ENCODE results near the gene SMC4. TPM values are rescaled to one million over a fixed set of nuclear protein-coding genes. Genes with fewer than 3 reads are reported as not detected.
A peak's percentile ranks its signal among the peaks of the same experiment; 100 is the strongest.

Gene SMC4
- total RNA-seq (2016; rRNA removed; fragmentation: Illumina TruSeq; extraction: Trizol) (74.3 and 95.5 TPM in 2 replicates), polyA plus RNA-seq (2011; rRNA removed) (11.3 and 19.2 TPM in 2 replicates), polyA minus RNA-seq (2011; rRNA and poly(A)+ RNA removed; ENCODE audit: low replicate concordance) (13.1 and 61.1 TPM in 2 replicates), Bru-seq, nascent RNA (percentile 94 among the genes with signal in this experiment), BruChase-seq, experiment 1, labeled RNA remaining after a 6-hour chase (percentile 84 among the genes with signal in this experiment), BruChase-seq, experiment 2, labeled RNA remaining after a 2-hour chase (percentile 86 among the genes with signal in this experiment)
- total RNA-seq (2016; cell fraction: cytosol; rRNA removed; fragmentation: Illumina TruSeq; extraction: Trizol; ENCODE audit: low read depth): 17.3 and 21.1 TPM in 2 replicates
- 73.4 and 93.4 TPM in 2 replicates for total RNA-seq (2016; cell fraction: insoluble cytoplasmic fraction; rRNA removed; fragmentation: Illumina TruSeq; extraction: Trizol)
- 21.8 and 22.6 TPM in 2 replicates for total RNA-seq (2016; cell fraction: membrane; rRNA removed; fragmentation: Illumina TruSeq; extraction: Trizol)
- 146 and 159 TPM in 2 replicates for total RNA-seq (2016; cell fraction: nucleus; rRNA removed; fragmentation: Illumina TruSeq; extraction: Trizol)
- polyA plus RNA-seq (2011; cell fraction: cytosol; rRNA removed): 7.0 and 7.5 TPM in 2 replicates
- 40.4 and 51.2 TPM in 2 replicates for polyA plus RNA-seq (2011; cell fraction: nucleus; rRNA removed)
- 24.6 and 42.3 TPM in 2 replicates for polyA plus RNA-seq (2012)
- polyA plus RNA-seq (2016; cell fraction: cytosol; fragmentation: Illumina TruSeq; extraction: Trizol; ENCODE audit: low read depth): 2.4 and 3.2 TPM in 2 replicates
- 86.5 and 87.7 TPM in 2 replicates for polyA plus RNA-seq (2016; cell fraction: insoluble cytoplasmic fraction; fragmentation: Illumina TruSeq; extraction: Trizol; ENCODE audit: low read depth)
- polyA plus RNA-seq (2016; cell fraction: membrane; fragmentation: Illumina TruSeq; extraction: Trizol; ENCODE audit: low read depth): 7.4 and 11.1 TPM in 2 replicates
- 234 and 235 TPM in 2 replicates for polyA plus RNA-seq (2016; cell fraction: nucleus; fragmentation: Illumina TruSeq; extraction: Trizol; ENCODE audit: insufficient read depth, low read depth)
- 8.1 and 11.8 TPM in 2 replicates for polyA minus RNA-seq (2011; cell fraction: cytosol; rRNA and poly(A)+ RNA removed)
- 124 and 194 TPM in 2 replicates for polyA minus RNA-seq (2011; cell fraction: nucleus; rRNA and poly(A)+ RNA removed)
- long read RNA-seq, experiment 1, partial matches to known transcripts: 35 of 44 reads
- long read RNA-seq, experiment 1, other reads (novel, unspliced or antisense): 9 of 44 reads
- long read RNA-seq, experiment 2, full-length matches to known transcripts: 1 of 26 reads
- long read RNA-seq, experiment 2, partial matches to known transcripts: 25 of 26 reads
- long read RNA-seq, experiment 2, other reads (novel, unspliced or antisense): 0 of 26 reads

DNA sequence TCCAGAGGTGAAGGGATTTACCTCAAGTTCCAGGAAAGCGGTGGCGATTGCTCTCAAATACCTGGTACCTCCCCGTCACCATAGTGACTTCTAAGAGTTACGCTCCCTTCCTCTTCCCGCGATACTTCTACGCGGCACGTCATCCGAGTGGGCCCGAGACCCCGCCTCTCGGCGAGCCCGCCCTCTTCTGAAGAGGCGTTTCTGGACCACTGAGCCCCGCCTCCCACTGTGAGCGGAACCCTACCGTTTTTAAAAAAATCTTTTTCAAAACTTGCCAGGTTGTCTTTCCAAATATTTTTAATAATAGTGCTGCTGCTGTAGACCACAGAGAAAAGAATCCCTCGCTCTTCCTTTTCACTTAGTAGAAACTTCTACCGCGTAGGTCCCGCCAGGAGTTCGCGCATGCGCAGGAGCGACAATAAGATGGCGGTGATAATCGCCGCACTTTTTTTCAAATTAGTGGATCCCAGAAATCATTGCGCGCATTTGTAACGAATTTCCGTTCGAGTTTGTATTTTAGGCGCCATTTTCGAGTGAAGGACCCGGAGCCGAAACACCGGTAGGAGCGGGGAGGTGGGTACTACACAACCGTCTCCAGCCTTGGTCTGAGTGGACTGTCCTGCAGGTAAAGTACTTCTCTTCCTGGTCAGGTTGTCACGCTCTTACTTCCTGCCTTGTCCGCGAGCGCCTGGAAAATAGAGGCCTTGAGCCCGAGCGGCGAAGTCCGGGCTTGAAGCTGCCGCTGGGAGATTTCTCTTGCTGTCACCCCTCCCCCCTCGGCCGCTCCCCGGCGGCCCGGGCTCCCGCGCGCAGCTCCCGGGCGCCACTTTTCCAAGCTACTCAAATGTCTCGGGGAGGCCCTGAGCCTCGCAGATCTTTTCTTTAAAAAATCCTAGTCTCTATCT lies at the start of gene SMC4, which contains the start of gene IFT80:
TSS of gene SMC4 (plus strand) at position 526 of the 905 bp plus-strand sequence. CDS start 1,177 bp downstream, outside the sequence.
TSS of gene IFT80 (minus strand) at position 101 of the 905 bp plus-strand sequence. CDS start 14,625 bp downstream, outside the sequence.
- H3K4me1 ChIP-seq (ENCODE audit: insufficient read depth, low read length): peaks cover 27% of the 10 kb centered on the region
- peaks cover 66% of the 10 kb centered on the region for H3K79me2 ChIP-seq (ENCODE audit: insufficient read depth, low read length)
- H4K20me1 ChIP-seq (ENCODE audit: insufficient read depth, low read length): peaks cover 9% of the 10 kb centered on the region; the same call in 1 of the 2 replicates
- in situ Hi-C loops (cut with HindIII; ENCODE audit: extremely low pct_ligation_motif_present, low pct_unique_long_range_greater_than_20kb) (loop anchor here (25.0 kb wide), 1 partner anchor 362 kb away; no protein-coding TSS in a partner anchor), intact Hi-C loops (cut with micrococcal nuclease; ENCODE audit: unreplicated experiment) (loop anchor here (2.0 kb wide), 2 partner anchors 49 to 69 kb away; partner anchors contain the start of gene TRIM59)
- DNase-seq (ENCODE audit: low spot score) (peak; percentile 92), ATAC-seq (peak; percentile 92), FAIRE-seq (peak; percentile 46)
- CTCF ChIA-PET (ENCODE audit: low intra/inter-chr PET ratio, low total read pairs): no interaction called here
- H3K36me3 ChIP-seq (replicated peaks in 1 of 2; ENCODE audit: control insufficient read depth in 1 of 2, insufficient read depth in 2 of 2, low read length in 2 of 2): no peaks in the 10 kb centered on the region
- H2AFZ ChIP-seq (ENCODE audit: low read length): peak within 1 kb of the TSS; percentile 92
- peak within 1 kb of the TSS; percentile 87 to 94 (median 94) for H3K4me3 ChIP-seq (replicated peaks in 1 of 3; ENCODE audit: insufficient read depth in 1 of 3, low read depth in 2 of 3, low read length in 3 of 3)
- 1% methylated on average over 52 of the region's 63 CpGs for WGBS (ENCODE audit: low lambda C conversion rate)
- peak within 1 kb of the TSS; percentile 96 for H3K9ac ChIP-seq (ENCODE audit: insufficient read depth, low read depth, low read length)
- POLR2A ChIA-PET: no interaction called here
- peak within 1 kb of the TSS; percentile 75 for H3K4me2 ChIP-seq (ENCODE audit: low read depth, low read length)
- peak within 1 kb of the TSS; percentile 98 for H3K27ac ChIP-seq (ENCODE audit: extremely low read length, insufficient read depth, low read length)
- H3K27me3 ChIP-seq (ENCODE audit: control insufficient read depth in 1 of 2, insufficient read depth in 2 of 2, low read length in 2 of 2): no peaks in the 10 kb centered on the region; a peak in 1 of 5 replicates
- H3K9me3 ChIP-seq (ENCODE audit: low read length): no peaks in the 10 kb centered on the region
- TSS peak; percentile 61 for BruUV-seq (replicated peaks)
- peak; percentile 90 for TF ChIP-seq DMAP1 (CRISPR knock-in tag; IDR thresholded peaks at IDR 0.05)
- peak; percentile 63 for TF ChIP-seq RBFOX2 (IDR thresholded peaks at IDR 0.05; ENCODE audit: low read depth, low read length)
- TF ChIP-seq KAT7 (CRISPR knock-in tag; IDR thresholded peaks at IDR 0.05; ENCODE audit: borderline replicate concordance): 0 out of 2 replicates have a peak, but pooled peaks have one; percentile 4
- peak; percentile 80 to 92 for TF ChIP-seq POLR2A (IDR thresholded peaks at IDR 0.05; ENCODE audit: insufficient read depth in 1 of 2, low read depth in 2 of 2, low read length in 2 of 2)
- peak; percentile 71; the same call in 2 of the 3 replicates for TF ChIP-seq MXI1 (IDR thresholded peaks at IDR 0.05; ENCODE audit: borderline replicate concordance, low read depth, low read length)
- peak; percentile 78 for TF ChIP-seq GABPB1 (CRISPR knock-in tag; IDR thresholded peaks at IDR 0.05)
- 0 out of 2 replicates have a peak, but pooled peaks have one; percentile 18 for TF ChIP-seq ZNF256 (CRISPR knock-in tag; conservative IDR thresholded peaks at IDR 0.05)
- TF ChIP-seq, protein P1, sequence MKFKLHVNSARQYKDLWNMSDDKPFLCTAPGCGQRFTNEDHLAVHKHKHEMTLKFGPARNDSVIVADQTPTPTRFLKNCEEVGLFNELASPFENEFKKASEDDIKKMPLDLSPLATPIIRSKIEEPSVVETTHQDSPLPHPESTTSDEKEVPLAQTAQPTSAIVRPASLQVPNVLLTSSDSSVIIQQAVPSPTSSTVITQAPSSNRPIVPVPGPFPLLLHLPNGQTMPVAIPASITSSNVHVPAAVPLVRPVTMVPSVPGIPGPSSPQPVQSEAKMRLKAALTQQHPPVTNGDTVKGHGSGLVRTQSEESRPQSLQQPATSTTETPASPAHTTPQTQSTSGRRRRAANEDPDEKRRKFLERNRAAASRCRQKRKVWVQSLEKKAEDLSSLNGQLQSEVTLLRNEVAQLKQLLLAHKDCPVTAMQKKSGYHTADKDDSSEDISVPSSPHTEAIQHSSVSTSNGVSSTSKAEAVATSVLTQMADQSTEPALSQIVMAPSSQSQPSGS (CRISPR knock-in tag; IDR thresholded peaks at IDR 0.05): 0 out of 2 replicates have a peak, but pooled peaks have one; percentile 39
- TF ChIP-seq, protein P2, sequence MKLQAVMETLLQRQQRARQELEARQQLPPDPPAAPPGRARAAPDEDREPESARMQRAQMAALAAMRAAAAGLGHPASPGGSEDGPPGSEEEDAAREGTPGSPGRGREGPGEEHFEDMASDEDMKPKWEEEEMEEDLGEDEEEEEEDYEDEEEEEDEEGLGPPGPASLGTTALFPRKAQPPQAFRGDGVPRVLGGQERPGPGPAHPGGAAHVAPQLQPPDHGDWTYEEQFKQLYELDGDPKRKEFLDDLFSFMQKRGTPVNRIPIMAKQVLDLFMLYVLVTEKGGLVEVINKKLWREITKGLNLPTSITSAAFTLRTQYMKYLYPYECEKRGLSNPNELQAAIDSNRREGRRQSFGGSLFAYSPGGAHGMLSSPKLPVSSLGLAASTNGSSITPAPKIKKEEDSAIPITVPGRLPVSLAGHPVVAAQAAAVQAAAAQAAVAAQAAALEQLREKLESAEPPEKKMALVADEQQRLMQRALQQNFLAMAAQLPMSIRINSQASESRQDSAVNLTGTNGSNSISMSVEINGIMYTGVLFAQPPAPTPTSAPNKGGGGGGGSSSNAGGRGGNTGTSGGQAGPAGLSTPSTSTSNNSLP (IDR thresholded peaks at IDR 0.05; ENCODE audit: low read depth, low read length): peak; percentile 79
- no peak for TF ChIP-seq ZNF790 (CRISPR knock-in tag; IDR thresholded peaks at IDR 0.05; ENCODE audit: borderline replicate concordance)
- TF ChIP-seq KLF11 (CRISPR knock-in tag; IDR thresholded peaks at IDR 0.05): no peak
- TF ChIP-seq ZFP36L1 (CRISPR knock-in tag; IDR thresholded peaks at IDR 0.05): peak; percentile 25; the same call in 1 of the 2 replicates
- TF ChIP-seq NFYB (CRISPR knock-in tag; IDR thresholded peaks at IDR 0.05): no peak
- 0 out of 2 replicates have a peak, but pooled peaks have one; percentile 71 for TF ChIP-seq YEATS4 (CRISPR knock-in tag; IDR thresholded peaks at IDR 0.05; ENCODE audit: borderline replicate concordance)
